HG03460 (cell line): ENCODE results near the gene PGR.
"Not testable (repeated sequence)": the region's sequence is repeated elsewhere in the genome, so short reads cannot be mapped to it uniquely, and the experiment has no call there.

Experiments
- ATAC-seq: cut with Tn5 transposase; IDR thresholded peaks from one replicate; pipeline ENCODE4 v1.9.1; 2021; ENCODE audit not compliant: unreplicated experiment

Gene PGR

GRCh38 chr11:101082813-101083212 lies 46.8 kb downstream of the PGR start:
- no peak for ATAC-seq

- no peak for ATAC-seq
These were observed 65.9 kb downstream of the PGR start for GRCh38 chr11:101063706-101064105.

GRCh38 chr11:101061606-101062005 lies 68.0 kb downstream of the PGR start:
- no peak for ATAC-seq

- no peak for ATAC-seq
These were observed 70.3 kb downstream of the PGR start for GRCh38 chr11:101059331-101059730.

GRCh38 chr11:101053492-101053891 lies 76.1 kb downstream of the PGR start:
- no peak for ATAC-seq

GRCh38 chr11:101051677-101052076 lies 77.9 kb downstream of the PGR start:
- ATAC-seq: no peak

- no peak for ATAC-seq
These were observed 79.8 kb downstream of the PGR start for GRCh38 chr11:101049813-101050212.

- no peak for ATAC-seq
These were observed 80.5 kb downstream of the PGR start for GRCh38 chr11:101049123-101049522.

- no peak for ATAC-seq
These were observed 81.1 kb downstream of the PGR start for GRCh38 chr11:101048479-101048878.

GRCh38 chr11:101046947-101047346 lies 82.7 kb downstream of the PGR start:
- ATAC-seq: no peak

GRCh38 chr11:101045415-101045814 lies 84.2 kb downstream of the PGR start:
- no peak for ATAC-seq

- no peak for ATAC-seq
These were observed 85.7 kb downstream of the PGR start for GRCh38 chr11:101043940-101044339.

GRCh38 chr11:101035872-101036271 lies 93.7 kb downstream of the PGR start:
- no peak for ATAC-seq

- no peak for ATAC-seq
These were observed 95.5 kb downstream of the PGR start for GRCh38 chr11:101034076-101034475.

- ATAC-seq: no peak
These were observed 96.6 kb downstream of the PGR start for GRCh38 chr11:101032991-101033390.

- ATAC-seq: no peak
These were observed 97.9 kb downstream of the PGR start for GRCh38 chr11:101031713-101032112.

- ATAC-seq: no peak
These were observed 98.9 kb downstream of the PGR start for GRCh38 chr11:101030692-101031091.

GRCh38 chr11:101030015-101030414 lies 99.6 kb downstream of the PGR start:
- no peak for ATAC-seq

GRCh38 chr11:101028644-101029043 lies 101.0 kb downstream of the PGR start:
- ATAC-seq: no peak

- no peak for ATAC-seq
These were observed 107.4 kb downstream of the PGR start for GRCh38 chr11:101022256-101022655.

GRCh38 chr11:101019870-101020269 lies 109.7 kb downstream of the PGR start:
- ATAC-seq: no peak

- ATAC-seq: no peak
These were observed 114.9 kb downstream of the PGR start for GRCh38 chr11:101014600-101015285.

GRCh38 chr11:101013702-101014101 lies 115.9 kb downstream of the PGR start:
- not testable (repeated sequence) for ATAC-seq
